MCF 10A (cell line): ENCODE results near the gene POLA1. TPM values are rescaled to one million over a fixed set of nuclear protein-coding genes. Genes with fewer than 3 reads are reported as not detected.

Experiments used
- BruUV-seq: library from RNA; stranded (reverse); fragments of 400-500 nt; replicated peaks from 2 replicates; lab custom pipeline; 2021; lab: Mats Ljungman, UMichigan
- CTCF ChIA-PET: fragments of 300-600 bp; sonication (Branson Sonifier 250); formaldehyde crosslinking; extraction: SDS; loops from one replicate; lab custom pipeline; 2021; ENCODE audit warnings: antibody characterized with exemption, inconsistent platforms; lab: Yijun Ruan, JAX
- POLR2A ChIA-PET: fragments of 300-600, 350-650 bp; sonication (Branson Sonifier 250); formaldehyde crosslinking; extraction: SDS; loops from one replicate; lab custom pipeline; 2020; ENCODE audit warnings: antibody characterized with exemption, inconsistent platforms; lab: Yijun Ruan, JAX
- DNase-seq: peaks from one replicate; pipeline ENCODE4 v3.0.0-alpha.2; 2018; ENCODE audit not compliant: unreplicated experiment
- H3K27ac Mint-ChIP-seq: one replicate; pipeline ENCODE4 v1.8.0; 2022; ENCODE audit warnings: mild to moderate bottlenecking, low read depth, mixed read lengths; ENCODE audit not compliant: unreplicated experiment
- H3K27me3 Mint-ChIP-seq: one replicate; pipeline ENCODE4 v1.8.0; 2022; ENCODE audit warnings: mixed read lengths; ENCODE audit not compliant: insufficient read depth, unreplicated experiment
- H3K36me3 Mint-ChIP-seq: one replicate; pipeline ENCODE4 v1.8.0; 2022; ENCODE audit warnings: mild to moderate bottlenecking, moderate library complexity, mixed read lengths; ENCODE audit not compliant: insufficient read depth, unreplicated experiment
- H3K4me1 Mint-ChIP-seq: one replicate; pipeline ENCODE4 v1.8.0; 2022; ENCODE audit warnings: mixed read lengths; ENCODE audit not compliant: insufficient read depth, unreplicated experiment
- H3K4me3 Mint-ChIP-seq: one replicate; pipeline ENCODE4 v1.8.0; 2022; ENCODE audit warnings: mild to moderate bottlenecking, moderate library complexity, mixed read lengths; ENCODE audit not compliant: unreplicated experiment
- H3K9me3 Mint-ChIP-seq: one replicate; pipeline ENCODE4 v1.8.0; 2022; ENCODE audit warnings: mixed read lengths; ENCODE audit not compliant: unreplicated experiment
- CTCF ChIP-seq: fragments of 200-600 bp; IDR thresholded peaks from one replicate; pipeline ENCODE4 v1.8.0; 2022; ENCODE audit warnings: antibody characterized with exemption, mild to moderate bottlenecking; ENCODE audit not compliant: unreplicated experiment
- intact Hi-C: fragments of 100-400 bp; cut with micrococcal nuclease; formaldehyde crosslinking; loops from 2 replicates; pipeline ENCODE4 v1.14.1; 2022
- total RNA-seq: library from RNA; stranded (reverse); gene quantifications from 2 replicates; pipeline ENCODE4 v1.2.3, GENCODE V29; 2022

Gene POLA1
- total RNA-seq, 1 experiment from 2014 or later: 9.8 TPM

DNA sequence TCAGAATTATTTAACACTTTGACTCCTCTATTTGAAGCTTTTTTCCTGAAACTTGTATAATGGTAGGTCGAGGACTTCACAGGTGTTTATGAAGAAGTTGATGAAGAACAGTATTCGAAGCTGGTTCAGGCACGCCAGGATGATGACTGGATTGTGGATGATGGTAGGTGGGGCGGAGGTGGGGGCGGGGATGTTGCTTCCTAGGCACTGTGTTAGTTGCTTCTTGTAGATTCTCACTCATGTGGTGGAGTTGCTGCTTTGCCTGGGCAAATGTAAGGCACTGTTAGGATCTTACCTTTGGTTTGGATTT, 9.4 kb downstream of the POLA1 start:
- H3K4me1 Mint-ChIP-seq: no peaks in the 10 kb centered on the region
- no peak for DNase-seq
- H3K27me3 Mint-ChIP-seq: peaks cover 13% of the 10 kb centered on the region
- no TSS peak for BruUV-seq
- H3K36me3 Mint-ChIP-seq: peaks cover 26% of the 10 kb centered on the region
- H3K4me3 Mint-ChIP-seq: no peak overlapping the region
- TF ChIP-seq CTCF: no peak
- ChIA-PET CTCF (no interaction called here), POLR2A (no interaction called here)
- no peaks in the 10 kb centered on the region for H3K9me3 Mint-ChIP-seq
- intact Hi-C loops: no loop called here
- no peak overlapping the region for H3K27ac Mint-ChIP-seq

DNA sequence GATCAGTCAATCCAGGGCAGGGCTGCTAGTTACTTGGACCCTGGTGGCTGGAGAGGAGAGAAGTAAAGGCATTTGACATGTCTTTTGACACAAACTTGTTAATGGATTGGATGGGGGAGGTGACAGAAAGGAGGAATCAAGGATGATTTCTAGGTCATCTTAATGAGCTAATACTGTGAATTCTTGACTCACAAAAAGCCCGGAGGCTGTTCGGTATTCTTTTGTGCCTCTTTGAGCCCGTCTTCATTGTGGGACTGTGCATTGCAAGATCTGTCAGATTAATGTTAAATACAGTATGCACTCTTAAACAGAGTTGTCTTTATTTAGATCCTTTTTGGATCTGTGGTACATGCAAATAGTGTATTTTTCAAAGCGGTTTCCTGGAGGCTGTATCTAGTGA, 25.1 kb downstream of the POLA1 start:
- no peak for TF ChIP-seq CTCF
- Mint-ChIP-seq H3K27ac (no peak overlapping the region), H3K9me3 (no peaks in the 10 kb centered on the region), H3K27me3 (peaks cover 59% of the 10 kb centered on the region), H3K36me3 (peaks cover 42% of the 10 kb centered on the region), H3K4me1 (no peaks in the 10 kb centered on the region), H3K4me3 (no peak overlapping the region)
- no TSS peak for BruUV-seq
- POLR2A ChIA-PET: no interaction called here
- intact Hi-C loops: no loop called here
- CTCF ChIA-PET: interaction anchor here (1.5 kb wide), 2 partner anchors 34 to 347 kb away, joined by 4 to 5 read pairs; no protein-coding TSS in a partner anchor
- DNase-seq: no peak

DNA sequence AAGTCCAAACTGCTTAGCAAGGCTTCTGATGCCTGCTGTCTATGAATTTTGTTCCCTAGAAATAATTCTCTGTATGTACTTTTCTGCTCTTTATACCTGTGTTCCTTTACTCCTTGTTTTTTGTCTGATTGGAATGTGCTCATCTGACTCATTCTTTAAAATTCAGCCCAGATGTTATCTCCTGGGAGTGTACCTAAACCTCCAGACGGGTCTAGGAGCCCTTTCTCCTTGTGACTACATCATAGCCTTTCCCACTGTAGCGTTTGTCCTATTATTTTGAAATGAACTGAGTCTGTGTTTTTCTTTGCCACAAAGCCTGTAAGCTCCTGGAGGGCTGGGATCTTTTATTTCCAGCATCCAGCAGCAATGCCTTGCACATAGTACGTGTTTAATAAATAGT, 26.3 kb downstream of the POLA1 start:
- intact Hi-C loops: loop anchor here (10.0 kb wide), 1 partner anchor 325 kb away; no protein-coding TSS in a partner anchor
- no peaks in the 10 kb centered on the region for H3K4me1 Mint-ChIP-seq
- TF ChIP-seq CTCF: no peak
- BruUV-seq: no TSS peak
- H3K27me3 Mint-ChIP-seq: peaks cover 70% of the 10 kb centered on the region
- no peak overlapping the region for H3K4me3 Mint-ChIP-seq
- CTCF ChIA-PET: interaction anchor here (0.7 to 1.2 kb wide), 4 partner anchors 30 to 631 kb away, joined by 3 to 5 read pairs (median 4); no protein-coding TSS in a partner anchor
- H3K27ac Mint-ChIP-seq: no peak overlapping the region
- H3K36me3 Mint-ChIP-seq: peaks cover 43% of the 10 kb centered on the region
- POLR2A ChIA-PET: interaction anchor here (1.5 kb wide), 1 partner anchor 20 kb away, joined by 4 read pairs; no protein-coding TSS in a partner anchor
- no peak for DNase-seq
- no peaks in the 10 kb centered on the region for H3K9me3 Mint-ChIP-seq

DNA sequence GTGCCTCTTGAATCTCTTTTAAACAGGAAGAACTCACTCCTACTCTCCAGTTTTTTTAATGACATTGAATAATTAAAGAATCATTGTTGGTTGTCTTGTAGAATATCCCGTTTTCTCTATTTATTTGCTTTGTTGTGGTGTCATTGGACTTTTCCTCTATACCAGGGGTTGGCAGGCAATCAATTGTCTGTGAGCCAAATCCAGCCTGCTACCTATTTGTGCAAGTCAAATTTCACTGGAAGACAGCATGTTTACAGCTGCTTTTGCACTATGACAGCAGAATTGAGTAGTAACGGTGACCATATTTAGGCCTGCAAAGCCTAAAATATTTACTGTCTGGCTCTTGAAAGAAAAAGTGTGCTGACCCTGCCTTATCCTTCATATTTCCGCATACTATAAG, 34.8 kb downstream of the POLA1 start:
- peaks cover 55% of the 10 kb centered on the region for H3K27me3 Mint-ChIP-seq
- no peaks in the 10 kb centered on the region for H3K4me1 Mint-ChIP-seq
- peaks cover 37% of the 10 kb centered on the region for H3K36me3 Mint-ChIP-seq
- TF ChIP-seq CTCF: no peak
- CTCF ChIA-PET: interaction anchor here (0.8 to 1.0 kb wide), 3 partner anchors 15 to 24 kb away, joined by 3 read pairs; no protein-coding TSS in a partner anchor
- POLR2A ChIA-PET: interaction anchor here (0.6 kb wide), 1 partner anchor 17 kb away, joined by 4 read pairs; no protein-coding TSS in a partner anchor
- H3K9me3 Mint-ChIP-seq: no peaks in the 10 kb centered on the region
- DNase-seq: no peak
- BruUV-seq: no TSS peak
- H3K4me3 Mint-ChIP-seq: no peak overlapping the region
- no peak overlapping the region for H3K27ac Mint-ChIP-seq
- intact Hi-C loops: loop anchor here (10.0 kb wide), 1 partner anchor 334 kb away; no protein-coding TSS in a partner anchor
